ENCODE measurements around the gene TDRD5.

TDRD5 gene, protein sequence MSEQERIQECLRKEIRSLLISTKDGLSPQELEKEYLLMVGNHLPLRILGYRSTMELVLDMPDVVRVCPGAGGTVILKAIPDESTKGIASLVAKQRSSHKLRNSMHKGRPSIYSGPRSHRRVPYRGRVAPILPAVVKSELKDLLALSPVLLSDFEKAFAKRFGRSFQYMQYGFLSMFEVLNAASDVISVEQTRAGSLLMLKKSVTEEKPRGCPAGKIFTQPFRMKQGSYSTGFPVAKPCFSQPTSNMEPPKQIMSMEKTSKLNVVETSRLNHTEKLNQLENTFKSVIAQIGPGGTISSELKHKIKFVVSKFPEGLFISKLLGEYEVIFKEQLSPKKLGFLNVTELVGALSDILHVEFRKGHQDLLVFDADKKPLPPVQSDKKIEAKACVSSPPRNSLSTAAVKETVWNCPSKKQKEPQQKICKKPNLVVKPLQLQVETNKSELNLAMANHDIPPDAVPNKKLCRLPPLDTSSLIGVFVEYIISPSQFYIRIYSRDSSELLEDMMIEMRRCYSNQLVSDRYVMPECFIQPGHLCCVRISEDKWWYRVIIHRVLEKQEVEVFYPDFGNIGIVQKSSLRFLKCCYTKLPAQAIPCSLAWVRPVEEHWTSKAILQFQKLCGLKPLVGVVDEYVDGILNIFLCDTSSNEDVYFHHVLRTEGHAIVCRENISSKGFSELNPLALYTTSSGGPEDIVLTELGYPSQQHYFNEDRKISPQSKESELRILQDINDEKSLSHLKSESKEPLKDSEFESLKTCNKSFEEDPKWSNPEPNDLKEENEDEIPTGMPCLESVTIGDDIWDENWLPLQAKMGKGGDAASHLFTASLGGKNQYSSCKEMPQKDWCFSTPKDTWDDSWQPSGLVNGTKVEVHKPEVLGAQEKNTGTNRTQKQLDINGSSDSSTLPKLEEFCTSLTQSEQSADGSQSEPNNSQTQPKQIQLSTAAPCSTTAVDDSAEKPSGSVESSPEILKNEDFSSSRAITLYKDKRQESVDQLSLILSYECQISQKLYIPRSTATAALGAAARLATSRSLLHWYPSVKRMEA

DNA sequence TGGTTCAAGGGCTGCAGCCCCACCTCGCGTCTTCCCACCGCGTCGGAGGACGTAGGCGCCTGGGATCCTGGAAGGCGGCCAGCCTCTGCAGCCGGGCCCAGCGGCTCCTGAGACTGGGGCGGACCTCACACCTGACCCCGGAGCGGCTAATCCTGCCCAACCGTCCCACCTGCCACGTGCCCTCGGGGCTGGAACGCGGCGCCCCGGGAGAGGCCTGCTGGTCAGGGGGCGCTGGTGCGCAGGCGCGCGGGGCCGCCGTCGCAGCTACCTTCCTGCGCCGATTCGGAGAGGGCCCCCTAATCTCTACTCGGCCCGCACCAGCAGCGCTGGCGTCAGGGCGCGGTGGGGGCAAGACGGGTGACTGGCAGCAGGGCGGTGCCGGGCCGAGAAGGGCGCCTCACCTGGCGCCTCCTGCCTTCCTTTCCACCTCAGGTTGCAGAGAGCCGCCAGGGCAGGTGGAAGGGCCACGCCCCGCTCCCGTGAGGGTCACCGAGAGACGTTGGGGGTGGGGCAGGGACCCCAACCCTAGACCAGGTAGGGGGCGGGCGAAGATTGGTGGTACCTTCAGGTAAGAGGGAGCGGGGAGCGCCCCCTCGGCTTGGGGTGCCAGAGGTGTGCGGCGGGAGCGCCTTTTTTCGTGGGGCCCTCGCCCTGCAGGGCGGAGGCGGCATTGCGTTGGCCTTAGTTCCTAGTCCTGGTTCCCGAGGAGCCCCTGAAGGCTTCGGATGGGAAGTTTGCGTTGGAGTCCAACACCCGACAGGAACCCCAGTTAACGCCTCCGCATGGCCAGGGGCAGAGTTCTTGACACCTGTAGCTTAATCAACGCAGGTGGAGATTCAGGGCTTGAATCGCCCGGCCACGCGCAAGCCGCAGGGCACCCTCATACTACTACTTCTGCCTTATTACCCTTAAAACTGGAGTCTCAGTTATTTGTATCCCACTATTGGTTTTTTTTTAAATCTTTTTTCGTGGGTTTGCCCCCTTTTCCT lies at the start of gene TDRD5:
TDRD5 (plus strand) TSS at position 241 of the 989 bp plus-strand sequence. CDS start 784 bp downstream, outside the sequence.
- DNase-seq, result no peak

GRCh38 chr1:179545321-179545720 lies 46.3 kb upstream of the TDRD5 start:
- no peak for DNase-seq

DNA sequence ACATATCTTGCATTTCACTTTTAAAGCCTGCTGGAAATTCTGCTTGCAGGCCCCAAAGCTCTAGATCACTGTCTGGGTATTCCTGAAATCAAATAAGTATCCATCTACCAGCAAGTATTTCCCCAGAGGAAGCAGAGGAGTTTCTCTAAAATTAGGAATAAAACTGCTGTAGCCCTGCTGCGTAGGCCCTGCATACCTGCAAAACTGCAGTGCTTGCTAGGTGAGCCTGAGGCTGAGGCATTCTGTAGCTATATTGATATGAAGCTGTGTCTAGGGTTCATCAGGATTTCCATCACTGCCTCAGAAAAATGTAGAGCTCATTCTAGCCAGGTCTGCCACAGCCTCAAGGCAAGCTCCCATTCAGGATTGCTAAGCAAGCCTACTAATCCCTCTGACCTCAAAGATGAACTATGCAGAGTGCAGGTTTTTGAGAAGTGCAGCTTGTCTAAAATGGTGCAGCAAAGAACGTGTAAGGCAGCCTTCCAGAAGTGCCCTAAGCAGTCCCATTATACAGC lies 44.6 kb upstream of the TDRD5 start:
- no peak for DNase-seq

DNA sequence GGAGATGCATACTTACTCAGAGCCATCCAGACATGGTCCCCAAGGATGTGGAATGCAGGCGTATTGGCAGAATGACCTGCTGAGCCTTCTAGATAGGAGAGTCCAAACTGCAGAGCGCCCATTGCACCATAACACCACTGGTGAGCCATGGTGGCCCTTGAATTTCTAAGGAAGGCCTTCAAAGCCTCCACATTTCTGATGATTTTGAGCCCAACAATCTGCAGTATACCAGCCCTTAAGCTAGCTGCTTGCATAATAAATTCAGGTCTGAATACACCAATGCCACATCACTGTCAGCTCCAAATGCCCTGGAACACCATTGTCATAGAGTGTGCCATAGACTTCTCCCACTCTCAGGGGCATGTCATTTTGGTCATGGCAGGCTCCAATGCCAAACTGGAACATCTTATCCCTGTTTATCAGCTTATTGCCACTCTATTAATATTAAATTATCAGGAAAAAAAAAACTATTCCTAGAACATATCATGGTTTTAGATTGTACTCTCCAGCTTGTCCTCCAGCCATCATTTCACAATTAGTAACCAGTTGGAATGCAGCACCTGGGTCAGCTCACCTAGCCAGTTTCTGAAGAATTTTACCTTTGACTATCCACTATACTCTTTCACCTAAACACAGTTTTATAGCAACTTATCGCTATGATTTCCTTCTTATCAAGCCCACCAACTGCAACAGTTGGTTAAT lies 42.8 kb upstream of the TDRD5 start:
- no peak for DNase-seq

DNA sequence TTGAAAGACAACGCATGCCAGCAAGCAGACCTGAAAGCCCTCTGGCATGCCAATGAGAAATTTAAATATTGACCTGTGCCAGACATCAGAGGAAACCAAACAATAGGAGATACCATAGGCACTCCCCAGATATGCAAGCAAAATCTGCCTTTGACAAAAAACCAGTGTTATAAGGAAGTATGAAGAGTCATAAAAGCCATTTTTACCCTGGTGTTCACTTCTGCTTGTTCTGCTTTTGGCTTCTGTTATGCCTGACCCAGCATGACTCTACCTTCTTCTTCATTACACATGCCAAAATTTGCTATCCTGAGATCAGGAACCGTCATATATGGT lies 42.3 kb upstream of the TDRD5 start:
- no peak for DNase-seq

DNA sequence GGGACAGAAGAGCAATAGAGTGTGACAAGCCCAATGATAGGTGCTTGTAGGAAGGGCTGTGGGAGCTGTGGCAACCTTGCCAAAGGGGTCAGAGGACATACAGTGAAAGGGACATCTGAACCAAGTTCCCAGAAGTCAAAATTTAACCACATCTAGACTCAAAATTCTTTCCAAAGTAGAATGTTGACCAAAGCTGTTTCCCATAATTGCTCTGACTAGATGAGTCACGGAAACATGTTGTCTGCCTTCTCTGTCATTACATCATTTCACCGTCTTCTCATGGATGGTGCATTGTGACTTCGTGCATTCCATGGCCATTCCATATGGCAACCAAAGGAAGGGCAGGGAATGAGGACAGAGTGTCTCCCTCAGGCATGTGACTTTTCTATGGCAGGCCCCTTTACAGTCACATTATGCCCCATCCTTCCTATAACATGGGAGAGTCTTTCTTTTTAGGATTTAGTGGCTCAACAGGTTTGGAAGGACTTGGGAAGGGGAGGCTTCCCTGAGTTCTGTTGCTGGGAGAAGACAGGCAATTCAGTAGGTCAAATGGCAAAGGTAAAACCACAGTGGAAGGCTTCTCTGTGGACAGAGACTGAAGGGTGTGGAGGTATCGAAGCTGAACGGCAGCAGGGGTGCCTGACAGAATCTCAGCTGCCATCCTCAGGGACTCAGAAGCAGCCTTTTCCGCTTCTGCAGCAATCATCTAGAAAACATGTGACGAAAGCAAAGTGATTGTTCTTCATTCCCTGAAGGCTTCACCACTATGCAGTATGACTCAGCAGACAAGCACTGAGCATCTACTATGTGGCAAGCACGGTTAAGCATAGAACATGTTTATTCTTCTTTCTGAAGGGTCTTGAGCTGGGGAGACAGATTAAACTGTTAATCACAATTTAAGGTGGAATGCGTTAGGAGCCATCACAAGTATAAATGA lies 40.6 kb upstream of the TDRD5 start:
- no peak for DNase-seq

GRCh38 chr1:179554427-179554826 lies 37.2 kb upstream of the TDRD5 start:
- DNase-seq, result no peak

DNA sequence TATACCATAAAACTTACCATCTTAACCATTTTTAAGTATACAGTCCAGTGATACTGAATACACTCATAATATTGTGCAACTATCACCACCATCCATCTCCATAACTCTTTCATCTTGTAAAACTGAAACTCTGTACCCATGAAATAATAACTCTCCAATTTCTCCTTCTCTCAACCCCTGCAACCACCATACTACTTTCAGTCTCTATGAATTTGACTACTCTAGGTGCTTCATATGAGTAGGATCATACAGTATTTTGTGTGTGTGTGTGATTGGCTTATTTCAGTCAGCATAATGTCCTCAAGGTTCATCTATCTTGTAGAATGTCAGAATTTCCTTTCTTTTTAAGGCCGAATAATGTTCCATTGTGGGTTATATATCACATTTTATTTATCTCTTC lies 33.6 kb upstream of the TDRD5 start:
- DNase-seq, result no peak

DNA sequence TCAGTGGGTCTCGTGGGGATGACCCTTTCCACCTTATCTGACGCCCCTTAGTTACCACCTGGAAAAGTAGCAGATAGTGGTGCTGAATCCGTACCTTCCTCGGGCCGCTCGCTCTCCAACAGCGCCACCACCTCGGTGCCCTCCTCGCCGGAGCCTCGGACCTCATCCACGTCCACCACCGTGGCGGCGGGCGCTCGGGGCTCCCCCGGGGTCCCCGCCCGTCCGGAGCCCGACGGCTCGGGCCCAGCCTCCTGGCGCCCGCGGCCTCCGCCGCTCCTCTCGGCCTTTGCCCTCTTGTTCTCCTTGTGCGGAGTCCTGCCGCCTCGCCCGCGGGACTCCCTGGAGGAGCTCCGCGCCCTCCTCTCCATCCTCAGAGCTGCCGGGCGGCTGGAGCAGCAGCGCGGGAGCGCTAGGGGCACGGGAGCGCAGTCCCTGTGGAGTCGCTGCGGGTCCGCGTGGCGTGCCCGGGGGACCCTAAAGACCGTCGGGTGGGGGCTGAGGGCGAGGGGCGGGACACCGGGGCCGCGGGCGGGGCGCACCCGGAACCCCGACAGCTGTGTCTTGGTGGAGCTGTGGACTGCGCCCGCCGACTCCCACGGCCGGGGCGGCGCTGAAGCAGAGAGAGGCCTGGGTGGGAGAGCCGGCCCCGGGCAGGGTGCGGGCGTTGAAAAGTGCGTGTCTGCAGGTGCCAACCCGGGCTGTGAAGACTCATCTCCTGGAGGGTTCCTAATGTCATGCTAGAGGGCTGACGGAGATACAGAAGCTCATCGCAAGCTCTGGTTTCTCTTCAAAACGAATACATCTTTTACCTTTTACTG lies 15.9 kb upstream of the TDRD5 start, which contains the start of gene NPHS2:
NPHS2 (minus strand) TSS at position 452 of the 818 bp plus-strand sequence; CDS start at position 368, 84 bp downstream.
- DNase-seq, result no peak

GRCh38 chr1:179576509-179576908 lies 15.1 kb upstream of the TDRD5 start:
- DNase-seq, result no peak

- no peak for DNase-seq
Observed at GRCh38 chr1:179583771-179584320, 7.8 kb upstream of the TDRD5 start.

GRCh38 chr1:179586107-179586823 lies 5.4 kb upstream of the TDRD5 start:
- no peak for DNase-seq

- no peak for DNase-seq
Observed at GRCh38 chr1:179587336-179587735, 4.3 kb upstream of the TDRD5 start.

DNA sequence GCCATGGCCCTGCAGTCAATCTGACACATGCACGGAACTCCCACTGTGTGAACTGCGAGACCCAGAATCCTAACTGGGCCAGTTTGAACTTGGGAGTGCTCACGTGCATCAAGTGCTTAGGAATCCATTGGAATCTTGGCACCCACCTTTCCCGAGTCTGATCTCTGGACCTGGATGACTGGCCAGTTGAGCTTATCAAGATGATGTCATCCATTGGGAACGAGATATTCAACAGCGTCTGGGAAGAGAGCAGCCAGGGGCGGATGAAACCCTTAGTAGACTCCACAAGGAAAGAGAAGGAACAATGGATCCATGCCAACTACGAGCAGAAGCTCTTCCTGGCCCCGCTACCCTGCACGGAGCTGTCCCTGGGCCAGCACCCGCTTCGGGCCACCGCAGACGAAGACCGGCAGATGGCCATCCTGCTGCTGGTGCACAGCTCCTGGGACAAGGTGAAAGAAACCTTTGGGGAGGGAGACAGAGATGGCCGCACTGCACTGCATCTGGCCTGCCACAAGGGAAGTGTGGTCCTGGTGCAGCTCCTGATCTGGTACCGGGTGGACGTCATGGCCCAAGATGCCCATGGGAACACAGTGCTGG lies 3.1 kb upstream of the TDRD5 start:
- DNase-seq, result no peak

DNA sequence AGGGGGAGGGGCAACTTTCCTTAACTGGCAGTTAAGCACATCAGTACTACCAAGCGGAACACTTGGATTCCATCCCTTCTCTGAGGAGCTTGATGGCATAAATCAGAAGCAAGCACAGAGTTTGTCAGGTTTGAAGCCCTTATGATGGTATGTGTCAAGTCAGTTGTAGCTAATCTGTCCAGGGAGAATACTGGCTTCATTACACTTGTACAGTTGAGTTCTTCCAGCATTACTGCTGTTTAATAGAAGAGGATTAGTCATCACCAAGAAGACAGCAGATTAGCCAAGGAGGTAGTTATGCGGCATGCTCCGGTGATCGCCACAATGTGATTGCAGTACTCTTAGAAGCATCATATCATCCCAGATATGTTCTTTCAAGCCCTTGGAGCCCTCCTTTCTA lies 2.1 kb upstream of the TDRD5 start:
- no peak for DNase-seq

DNA sequence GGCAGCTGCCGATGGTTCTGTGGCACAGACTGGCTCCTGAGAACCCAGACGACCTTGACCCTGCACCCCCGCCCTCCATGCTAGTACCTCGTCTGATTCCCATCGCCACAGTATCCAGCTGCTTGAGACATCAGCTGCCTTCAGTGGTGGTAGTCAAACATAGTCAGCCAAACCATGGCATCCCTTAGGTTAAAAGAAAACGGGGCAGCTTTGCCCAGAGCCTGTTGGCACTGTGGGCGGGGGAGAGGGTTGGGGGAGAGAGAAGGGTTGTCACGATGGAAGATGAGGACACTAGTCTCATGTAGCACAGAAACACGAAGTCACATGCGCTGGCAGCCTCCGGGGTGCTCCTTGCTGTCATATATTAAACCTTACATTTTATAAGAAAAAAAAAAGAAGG lies 961 bp upstream of the TDRD5 start:
- DNase-seq, result no peak

DNA sequence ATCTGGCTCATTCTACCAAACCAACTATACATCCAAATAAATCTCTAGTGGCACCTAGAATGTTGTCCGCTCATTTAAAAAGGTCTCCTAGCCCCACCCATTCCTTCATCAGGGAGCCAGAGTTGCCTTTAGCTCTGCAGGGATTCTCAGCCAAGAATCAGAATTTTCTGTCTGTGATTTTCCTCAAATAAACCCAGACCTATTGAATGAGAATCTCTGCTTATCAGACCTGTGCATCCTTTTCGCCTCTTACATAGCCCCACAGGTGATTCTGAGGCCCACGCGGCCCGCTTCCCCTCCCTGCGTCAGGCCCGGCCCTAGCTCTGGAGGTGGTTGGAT lies 410 bp upstream of the TDRD5 start:
- no peak for DNase-seq

- DNase-seq, result no peak
Observed at GRCh38 chr1:179598631-179599030, 7.0 kb downstream of the TDRD5 start.

Data from activated T-cell treated with anti-CD3 and anti-CD28 coated beads for 4 hours (primary cell).